A549 (cell line): ENCODE measurements around the gene ALG3. TPM values are rescaled to one million over a fixed set of nuclear protein-coding genes. Genes with fewer than 3 reads are reported as not detected.

ENCODE experiments used
- ATAC-seq, 2 experiments: fragments of 200-7000 bp in 1 of 2; fragments of >200 bp in 1 of 2; cut with Nextera tagmentation in 1 of 2; cut with Tn5 transposase in 1 of 2; 3 replicates each; pipeline versions ENCODE4 v1.8.0 to v1.9.1; 2018 to 2020; ENCODE audit warnings: mild to moderate bottlenecking in 1 of 2, moderate library complexity in 1 of 2
- CTCF ChIA-PET: fragments of 300-600 bp; sonication (Branson Sonifier 250); formaldehyde crosslinking; extraction: SDS; loops from one replicate; lab custom pipeline; 2021; ENCODE audit warnings: antibody characterized with exemption, inconsistent platforms; lab: Yijun Ruan, JAX
- POLR2A ChIA-PET: fragments of 350-600 bp; formaldehyde crosslinking; extraction: SDS; loops from one replicate; lab custom pipeline; 2021; ENCODE audit warnings: antibody characterized with exemption, inconsistent platforms; lab: Yijun Ruan, JAX
- DNase-seq, 2 experiments: peaks; one replicate each; pipeline versions ENCODE4 v3.0.0 to v3.0.0-alpha.2; 2011 to 2016; ENCODE audit warnings: low read depth in 1 of 2, low spot score in 1 of 2
- FAIRE-seq: peaks from 2 replicates; lab custom pipeline; 2011; peaks lifted over from hg19 to GRCh38; lab: Jason Lieb, UNC
- H3K27ac ChIP-seq, 2 experiments: fragments of >200 bp; sonication (Bioruptor Twin); formaldehyde crosslinking; 3 replicates each; pipeline ENCODE4 v1.5.1; 2016 to 2017
- H3K4me1 ChIP-seq: fragments of >200 bp; sonication (Bioruptor Twin); formaldehyde crosslinking; 3 replicates; pipeline ENCODE4 v1.6.1; 2016
- H3K4me2 ChIP-seq: fragments of >200 bp; sonication (Bioruptor Twin); formaldehyde crosslinking; 3 replicates; pipeline ENCODE4 v1.6.1; 2016
- H3K4me3 ChIP-seq: fragments of >200 bp; sonication (Bioruptor Twin); formaldehyde crosslinking; 3 replicates; pipeline ENCODE4 v1.5.1; 2016
- H3K9me3 ChIP-seq: fragments of >200 bp; sonication (Bioruptor Twin); formaldehyde crosslinking; 3 replicates; pipeline ENCODE4 v1.6.1; 2016
- CBX2 ChIP-seq: fragments of 200-600 bp; sonication (generic); IDR thresholded peaks from 2 replicates; pipeline ENCODE4 v1.6.1; 2016; ENCODE audit warnings: low read depth, mild to moderate bottlenecking, borderline replicate concordance
- CHD2 ChIP-seq: fragments of 150-350 bp; IDR thresholded peaks from 2 replicates; pipeline ENCODE4 v1.6.1; 2014; ENCODE audit warnings: low read length; ENCODE audit not compliant: partially characterized antibody
- CHD4 ChIP-seq: fragments of 200-600 bp; sonication (generic); IDR thresholded peaks from 2 replicates; pipeline ENCODE4 v1.6.1; 2016; ENCODE audit warnings: antibody characterized with exemption, mild to moderate bottlenecking, borderline replicate concordance
- CTCF ChIP-seq: fragments of >200 bp; sonication (Bioruptor Twin); formaldehyde crosslinking; IDR thresholded peaks from 3 replicates; pipeline ENCODE4 v1.5.1; 2016
- FOSB ChIP-seq: fragments of 250-450 bp; sonication (Bioruptor Pico); IDR thresholded peaks from 2 replicates; pipeline ENCODE4 v1.5.0; 2020; ENCODE audit warnings: mild to moderate bottlenecking, moderate library complexity
- FOSL2 ChIP-seq, 2 experiments: fragments of 450-650 bp in 1 of 2; fragments of >200 bp in 1 of 2; sonication (Bioruptor Twin) in 1 of 2; formaldehyde crosslinking; IDR thresholded peaks; 2 replicates each; pipeline versions ENCODE4 v1.5.0 to v1.6.1; 2016 to 2020; ENCODE audit warnings: mild to moderate bottlenecking in 1 of 2, moderate library complexity in 1 of 2
- FOXS1 ChIP-seq: fragments of 250-450 bp; sonication (Bioruptor Pico); IDR thresholded peaks from 2 replicates; pipeline ENCODE4 v1.5.0; 2020; ENCODE audit warnings: mild to moderate bottlenecking, moderate library complexity
- GATA3 ChIP-seq: IDR thresholded peaks from 2 replicates; pipeline ENCODE4 v1.6.1; 2012; ENCODE audit warnings: borderline replicate concordance
- HOXB5 ChIP-seq: fragments of 250-450 bp; sonication (Bioruptor Pico); IDR thresholded peaks from 2 replicates; pipeline ENCODE4 v1.5.0; 2020; ENCODE audit warnings: mild to moderate bottlenecking, moderate library complexity
- KDM1A ChIP-seq: fragments of 200-600 bp; sonication (generic); IDR thresholded peaks from 2 replicates; pipeline ENCODE4 v1.6.1; 2016; ENCODE audit warnings: low read depth, mild to moderate bottlenecking
- MYC ChIP-seq: IDR thresholded peaks from 2 replicates; pipeline ENCODE4 v1.6.1; 2012; ENCODE audit warnings: mild to moderate bottlenecking, inconsistent platforms, low read length, improper control_type of control experiment, borderline replicate concordance
- PHF8 ChIP-seq: fragments of 200-600 bp; sonication (generic); IDR thresholded peaks from 2 replicates; pipeline ENCODE4 v1.6.1; 2016; ENCODE audit warnings: low read depth, mild to moderate bottlenecking, antibody characterized with exemption, moderate library complexity, borderline replicate concordance
- POLR2AphosphoS2 ChIP-seq: conservative IDR thresholded peaks from 2 replicates; pipeline ENCODE4 v1.6.1; 2012; ENCODE audit warnings: low read length, improper control_type of control experiment, inconsistent platforms
- RAD21 ChIP-seq, 2 experiments: fragments of >200 bp in 1 of 2; sonication (Bioruptor Twin) in 1 of 2; formaldehyde crosslinking in 1 of 2; IDR thresholded peaks in 1 of 2; conservative IDR thresholded peaks in 1 of 2; 2 replicates in 1 of 2; 3 replicates in 1 of 2; pipeline ENCODE4 v1.6.1; 2012 to 2018; ENCODE audit warnings: inconsistent platforms in 1 of 2
- RARB ChIP-seq: fragments of 250-450 bp; sonication (Bioruptor Pico); IDR thresholded peaks from 2 replicates; pipeline ENCODE4 v1.8.0; 2021; ENCODE audit warnings: mild to moderate bottlenecking, moderate library complexity
- RNF2 ChIP-seq: fragments of 200-600 bp; sonication (generic); IDR thresholded peaks from 2 replicates; pipeline ENCODE4 v1.6.1; 2016; ENCODE audit warnings: low read depth, mild to moderate bottlenecking, antibody characterized with exemption, moderate library complexity, borderline replicate concordance
- SMC3 ChIP-seq: fragments of >200 bp; sonication (Bioruptor Twin); formaldehyde crosslinking; IDR thresholded peaks from 3 replicates; pipeline ENCODE4 v1.6.1; 2018; ENCODE audit warnings: inconsistent platforms
- TFCP2L1 ChIP-seq: fragments of 250-450 bp; sonication (Bioruptor Pico); IDR thresholded peaks from 2 replicates; pipeline ENCODE4 v1.5.0; 2021; ENCODE audit warnings: mild to moderate bottlenecking
- TP53 ChIP-seq: fragments of 250-450 bp; sonication (Bioruptor Pico); IDR thresholded peaks from 2 replicates; pipeline ENCODE4 v1.5.0; 2021; ENCODE audit warnings: mild to moderate bottlenecking, moderate library complexity
- USF2 ChIP-seq: fragments of 450-650 bp; IDR thresholded peaks from 2 replicates; pipeline ENCODE4 v1.6.1; 2014; ENCODE audit warnings: antibody characterized with exemption
- ZNF302 ChIP-seq: fragments of 250-450 bp; sonication (Bioruptor Pico); IDR thresholded peaks from 2 replicates; pipeline ENCODE4 v1.9.0; 2021; ENCODE audit warnings: inconsistent platforms, mild to moderate bottlenecking, moderate library complexity
- ZSCAN20 ChIP-seq: fragments of 250-450 bp; sonication (Bioruptor Pico); IDR thresholded peaks from 2 replicates; pipeline ENCODE4 v1.8.0; 2022; ENCODE audit warnings: mild to moderate bottlenecking, moderate library complexity
- WGBS: methylation state at CpG from one replicate; pipeline ENCODE4 v1.1.6; 2017; ENCODE audit errors: missing lambda C conversion rate; 5-methylcytosine and 5-hydroxymethylcytosine counted together
- polyA plus RNA-seq, 4 experiments: library from polyadenylated mRNA; depleted of rRNA in 3 of 4; stranded (reverse); fragments of >200 nt; fragmentation: RNase III in 1 of 4; extraction: RNeasy Plus Mini Kit Qiagen cat#74134 plus additional on column Dnase treatment in 1 of 4; gene quantifications; 2 replicates in 3 of 4; 3 replicates in 1 of 4; pipeline ENCODE4 v1.2.3, GENCODE V29; 2011 to 2017
- TF ChIP-seq, protein P1 (sequence below): fragments of 250-450 bp; sonication (Bioruptor Pico); IDR thresholded peaks from 2 replicates; pipeline ENCODE4 v1.5.0; 2021; ENCODE audit warnings: mild to moderate bottlenecking, moderate library complexity, borderline replicate concordance
- TF ChIP-seq, protein P2 (sequence below): IDR thresholded peaks from 2 replicates; pipeline ENCODE4 v1.6.1; 2012

ALG3 gene
- polyA plus RNA-seq, 2 of the 4 experiments (the other 2 are of a cell fraction) = 49.1 to 59.6 TPM

GRCh38 chr3:184239708-184240107, 9.1 kb downstream of the ALG3 start (continued):
- TF ChIP-seq RARB (no peak), CHD2 (no peak), GATA3 (no peak), FOSB (CRISPR knock-in tag) (no peak)
- TF ChIP-seq, all 56 proteins: peak for 0

GRCh38 chr3:184239221-184239620, 9.5 kb downstream of the ALG3 start:
- DNase-seq = no peak
- TF ChIP-seq CBX2 = no peak
- no peak for TF ChIP-seq ZSCAN20 (CRISPR knock-in tag)
- no peak for TF ChIP-seq HOXB5 (CRISPR knock-in tag)
- TF ChIP-seq RAD21 (conservative IDR thresholded peaks at IDR 0.05 in 1 of 2, IDR thresholded peaks at IDR 0.05 in 1 of 2) = no peak
- TF ChIP-seq TP53 (CRISPR knock-in tag) = no peak
- no peak for TF ChIP-seq USF2
- no peak for TF ChIP-seq FOSL2 (IDR thresholded peaks at IDR 0.05)
- no peak for TF ChIP-seq FOSL2 (CRISPR knock-in tag; IDR thresholded peaks at IDR 0.05)
- Histone ChIP-seq H3K4me2 (no peak overlapping the region), H3K4me1 (peaks cover 4% of the 10 kb centered on the region; the same call in 2 of the 3 replicates), H3K4me3 (no peak overlapping the region), H3K27ac (no peak overlapping the region), H3K9me3 (no peaks in the 10 kb centered on the region)
- no peak for ATAC-seq
- FAIRE-seq = no peak
- POLR2A ChIA-PET = no interaction called here
- CTCF ChIA-PET = interaction anchor here (1.5 to 5.3 kb wide), 5 partner anchors 11 to 343 kb away, joined by 3 to 44 read pairs (median 7); partner anchors contain the start of genes EEF1AKMT4 and VWA5B2
- WGBS = 75% methylated on average over 1 of the region's 8 CpGs

DNA sequence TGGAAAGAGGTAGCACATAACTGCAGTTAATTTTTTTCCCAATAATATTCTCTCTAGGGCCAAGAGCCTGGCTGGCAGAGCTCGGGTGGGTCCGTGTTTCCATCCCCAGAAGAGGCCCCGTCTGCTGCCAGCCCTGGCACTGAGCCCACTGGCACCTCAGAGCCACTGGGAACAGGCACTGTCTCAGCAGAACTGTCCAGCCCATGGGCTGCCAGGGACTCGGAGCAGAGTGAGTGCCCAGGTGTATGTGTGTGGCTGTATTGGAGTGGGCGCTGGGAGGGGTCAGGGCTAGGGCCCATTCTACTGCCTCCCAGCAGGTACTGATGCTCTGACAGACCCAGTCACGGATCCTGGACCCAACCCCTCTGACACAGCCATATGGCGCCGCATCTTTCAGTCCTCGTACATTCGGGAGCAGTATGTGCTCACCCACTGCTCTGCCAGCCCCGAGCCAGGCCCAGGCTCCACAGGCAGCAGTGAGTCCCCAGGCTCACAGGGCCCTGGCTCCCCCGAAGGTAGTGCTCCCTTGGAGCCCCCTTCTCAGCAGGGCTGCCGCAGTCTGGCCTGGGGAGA, 10.4 kb downstream of the ALG3 start:
- H3K9me3 ChIP-seq = no peaks in the 10 kb centered on the region
- TF ChIP-seq USF2 (no peak), POLR2AphosphoS2 (no peak), SMC3 (no peak), PHF8 (no peak), FOXS1 (CRISPR knock-in tag) (no peak), CTCF (no peak), FOSL2 (IDR thresholded peaks at IDR 0.05) (no peak), FOSL2 (CRISPR knock-in tag; IDR thresholded peaks at IDR 0.05) (no peak), CHD4 (no peak), RAD21 (conservative IDR thresholded peaks at IDR 0.05 in 1 of 2, IDR thresholded peaks at IDR 0.05 in 1 of 2) (no peak), TFCP2L1 (CRISPR knock-in tag) (no peak), ZNF302 (no peak), RNF2 (no peak), KDM1A (no peak), MYC (no peak)
- TF ChIP-seq, protein P1, sequence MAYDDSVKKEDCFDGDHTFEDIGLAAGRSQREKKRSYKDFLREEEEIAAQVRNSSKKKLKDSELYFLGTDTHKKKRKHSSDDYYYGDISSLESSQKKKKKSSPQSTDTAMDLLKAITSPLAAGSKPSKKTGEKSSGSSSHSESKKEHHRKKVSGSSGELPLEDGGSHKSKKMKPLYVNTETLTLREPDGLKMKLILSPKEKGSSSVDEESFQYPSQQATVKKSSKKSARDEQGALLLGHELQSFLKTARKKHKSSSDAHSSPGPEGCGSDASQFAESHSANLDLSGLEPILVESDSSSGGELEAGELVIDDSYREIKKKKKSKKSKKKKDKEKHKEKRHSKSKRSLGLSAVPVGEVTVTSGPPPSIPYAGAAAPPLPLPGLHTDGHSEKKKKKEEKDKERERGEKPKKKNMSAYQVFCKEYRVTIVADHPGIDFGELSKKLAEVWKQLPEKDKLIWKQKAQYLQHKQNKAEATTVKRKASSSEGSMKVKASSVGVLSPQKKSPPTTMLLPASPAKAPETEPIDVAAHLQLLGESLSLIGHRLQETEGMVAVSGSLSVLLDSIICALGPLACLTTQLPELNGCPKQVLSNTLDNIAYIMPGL (CRISPR knock-in tag) = no peak
- TF ChIP-seq, protein P2, sequence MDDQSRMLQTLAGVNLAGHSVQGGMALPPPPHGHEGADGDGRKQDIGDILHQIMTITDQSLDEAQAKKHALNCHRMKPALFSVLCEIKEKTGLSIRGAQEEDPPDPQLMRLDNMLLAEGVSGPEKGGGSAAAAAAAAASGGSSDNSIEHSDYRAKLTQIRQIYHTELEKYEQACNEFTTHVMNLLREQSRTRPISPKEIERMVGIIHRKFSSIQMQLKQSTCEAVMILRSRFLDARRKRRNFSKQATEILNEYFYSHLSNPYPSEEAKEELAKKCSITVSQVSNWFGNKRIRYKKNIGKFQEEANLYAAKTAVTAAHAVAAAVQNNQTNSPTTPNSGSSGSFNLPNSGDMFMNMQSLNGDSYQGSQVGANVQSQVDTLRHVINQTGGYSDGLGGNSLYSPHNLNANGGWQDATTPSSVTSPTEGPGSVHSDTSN = no peak

More for the DNA sequence above, 10.4 kb downstream of the ALG3 start:
- WGBS = 80% methylated on average over 11 of the region's 13 CpGs
- Histone ChIP-seq H3K4me1 (peaks cover 7% of the 10 kb centered on the region; the same call in 2 of the 3 replicates), H3K4me2 (no peak overlapping the region), H3K4me3 (no peak overlapping the region), H3K27ac (no peak overlapping the region)
- FAIRE-seq (no peak), ATAC-seq (no peak), DNase-seq (no peak)
- ChIA-PET CTCF (interaction anchor here (3.7 to 5.3 kb wide), 2 partner anchors 10 to 12 kb away, joined by 19 to 44 read pairs; partner anchors contain the start of genes EEF1AKMT4 and VWA5B2), POLR2A (no interaction called here)
